ENCODE data around the gene ETFA.

DNA sequence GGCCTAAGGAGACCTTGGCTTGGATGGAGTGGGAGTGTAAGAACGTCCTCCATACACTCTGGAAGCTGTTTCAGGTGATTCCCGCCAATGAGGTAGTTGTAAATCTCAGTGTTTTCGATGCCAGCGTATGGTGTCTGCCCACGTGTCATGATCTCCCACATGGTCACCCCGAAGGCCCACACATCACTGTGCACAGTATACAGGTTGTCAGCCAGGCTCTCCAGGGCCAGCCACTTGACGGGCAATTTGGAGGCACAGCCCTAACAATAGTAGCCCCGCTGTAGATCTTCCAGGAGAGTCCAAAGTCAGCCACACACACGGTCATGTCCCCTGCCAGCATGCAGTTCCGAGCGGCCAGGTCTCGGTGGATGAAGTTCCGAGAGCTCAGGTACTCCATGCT, 51.9 kb downstream of the ETFA start:
- TF ChIP-seq, protein P1, sequence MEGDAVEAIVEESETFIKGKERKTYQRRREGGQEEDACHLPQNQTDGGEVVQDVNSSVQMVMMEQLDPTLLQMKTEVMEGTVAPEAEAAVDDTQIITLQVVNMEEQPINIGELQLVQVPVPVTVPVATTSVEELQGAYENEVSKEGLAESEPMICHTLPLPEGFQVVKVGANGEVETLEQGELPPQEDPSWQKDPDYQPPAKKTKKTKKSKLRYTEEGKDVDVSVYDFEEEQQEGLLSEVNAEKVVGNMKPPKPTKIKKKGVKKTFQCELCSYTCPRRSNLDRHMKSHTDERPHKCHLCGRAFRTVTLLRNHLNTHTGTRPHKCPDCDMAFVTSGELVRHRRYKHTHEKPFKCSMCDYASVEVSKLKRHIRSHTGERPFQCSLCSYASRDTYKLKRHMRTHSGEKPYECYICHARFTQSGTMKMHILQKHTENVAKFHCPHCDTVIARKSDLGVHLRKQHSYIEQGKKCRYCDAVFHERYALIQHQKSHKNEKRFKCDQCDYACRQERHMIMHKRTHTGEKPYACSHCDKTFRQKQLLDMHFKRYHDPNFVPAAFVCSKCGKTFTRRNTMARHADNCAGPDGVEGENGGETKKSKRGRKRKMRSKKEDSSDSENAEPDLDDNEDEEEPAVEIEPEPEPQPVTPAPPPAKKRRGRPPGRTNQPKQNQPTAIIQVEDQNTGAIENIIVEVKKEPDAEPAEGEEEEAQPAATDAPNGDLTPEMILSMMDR (IDR thresholded peaks at IDR 0.05; ENCODE audit: low read length), result no peak
- no peak for TF ChIP-seq EZH2phosphoT487 (IDR thresholded peaks at IDR 0.05; ENCODE audit: low read length)
